NCI-H128 (cell line): ENCODE data around the gene ERAS.
"Not testable (repeated sequence)": the region's sequence is repeated elsewhere in the genome, so short reads cannot be mapped to it uniquely, and the experiment has no call there.

ENCODE experiments used
- DNase-seq: peaks from one replicate; lab custom pipeline; 2025; ENCODE audit not compliant: unreplicated experiment; lab: John Stamatoyannopoulos, UW

ERAS gene

GRCh38 chrX:48831136-48831908 lies 5.0 kb downstream of the ERAS start:
- no peak for DNase-seq

GRCh38 chrX:48831909-48832291 lies 5.6 kb downstream of the ERAS start:
- no peak for DNase-seq

- DNase-seq, result no peak
These were observed 7.3 kb downstream of the ERAS start for GRCh38 chrX:48833542-48834138.

GRCh38 chrX:48834383-48834709 lies 8.0 kb downstream of the ERAS start:
- DNase-seq, result no peak

- peak; percentile 77 for DNase-seq
These were observed 9.4 kb downstream of the ERAS start, which contains the start of gene PCSK1N for GRCh38 chrX:48835524-48836329. TSS of gene PCSK1N (minus strand) at chrX:48835610. CDS start at chrX:48835532, 78 bp downstream.

GRCh38 chrX:48839686-48840085 lies 13.4 kb downstream of the ERAS start:
- no peak for DNase-seq

- no peak for DNase-seq
These were observed 22.5 kb downstream of the ERAS start for GRCh38 chrX:48848847-48849246.

- no peak for DNase-seq
These were observed 26.5 kb downstream of the ERAS start for GRCh38 chrX:48852857-48853256.

GRCh38 chrX:48853494-48853893 lies 27.2 kb downstream of the ERAS start:
- DNase-seq, result not testable (repeated sequence)

- not testable (repeated sequence) for DNase-seq
These were observed 27.9 kb downstream of the ERAS start for GRCh38 chrX:48854121-48854804.

GRCh38 chrX:48854898-48855297 lies 28.6 kb downstream of the ERAS start:
- DNase-seq, result no peak

GRCh38 chrX:48864210-48864609 lies 37.9 kb downstream of the ERAS start:
- no peak for DNase-seq

- DNase-seq, result not testable (repeated sequence)
These were observed 45.7 kb downstream of the ERAS start for GRCh38 chrX:48872017-48872416.

GRCh38 chrX:48876944-48877343 lies 50.6 kb downstream of the ERAS start:
- not testable (repeated sequence) for DNase-seq
